ENCODE data around the gene GRK1.
A peak's percentile ranks its signal among the peaks of the same experiment; 100 is the strongest.

GRK1 gene

GRCh38 chr13:113784645-113785024 lies 117.6 kb downstream of the GRK1 start:
- Mint-ChIP-seq H3K27ac (no peak overlapping the region), H3K4me1 (peaks cover 14% of the 10 kb centered on the region), H3K9me3 (no peaks in the 10 kb centered on the region), H3K36me3 (no peaks in the 10 kb centered on the region), H3K4me3 (no peak overlapping the region)
- DNase-seq (ENCODE audit: low spot score in 2 of 2) (no peak), ATAC-seq (no peak)

DNA sequence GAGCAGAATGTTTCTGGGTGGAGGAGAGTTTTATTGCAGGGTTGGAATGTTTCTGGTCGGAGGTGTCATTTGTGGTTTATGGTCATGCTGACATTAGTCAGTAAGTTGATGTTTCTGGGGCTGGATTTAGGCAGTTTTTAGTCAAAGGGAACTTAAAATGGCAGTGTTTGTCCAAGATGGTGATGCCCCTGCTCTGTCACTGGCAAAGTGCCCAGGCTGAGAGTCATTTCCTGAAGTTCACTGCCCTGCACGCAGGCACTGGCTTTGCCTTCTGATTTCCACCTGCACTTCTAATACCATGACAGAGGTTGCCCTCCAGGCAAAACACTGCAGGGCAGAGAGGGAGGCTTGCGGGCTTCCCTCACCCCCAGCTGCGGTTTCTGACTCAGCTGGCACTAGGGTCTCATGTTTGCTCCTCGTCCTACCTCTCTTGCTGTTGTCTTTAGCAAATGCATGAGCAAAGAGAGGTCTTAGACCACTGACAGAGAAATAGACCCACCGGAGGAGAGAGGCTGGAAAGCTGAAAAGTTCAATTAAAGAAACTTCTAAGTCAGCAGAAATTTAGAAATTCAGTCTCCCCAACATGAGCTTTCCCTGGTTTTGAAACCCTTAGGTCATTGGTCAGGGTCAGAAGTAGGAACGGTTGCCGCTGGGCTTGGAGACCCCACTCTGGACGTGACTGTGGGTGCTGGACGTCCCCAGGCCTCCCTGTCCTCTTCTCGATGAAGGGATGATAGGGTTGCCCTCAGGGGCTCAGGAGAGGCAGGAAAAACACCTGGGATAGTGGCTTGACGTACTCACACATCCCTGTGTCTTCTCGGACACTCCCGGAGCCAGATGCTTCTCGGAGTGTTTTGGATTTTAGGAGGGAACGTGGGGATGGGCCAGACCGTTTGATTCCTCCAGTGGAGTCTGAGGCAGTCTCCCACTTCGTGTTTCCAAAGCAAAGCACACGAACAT lies 118.3 kb downstream of the GRK1 start:
- no peak overlapping the region for H3K4me3 Mint-ChIP-seq
- H3K9me3 Mint-ChIP-seq, result no peaks in the 10 kb centered on the region
- DNase-seq (ENCODE audit: low spot score in 2 of 2) (peak in 1 of 2 donors; percentile 62), ATAC-seq (peak; percentile 80)
- H3K27ac Mint-ChIP-seq, result no peak overlapping the region
- peaks cover 14% of the 10 kb centered on the region for H3K4me1 Mint-ChIP-seq
- no peaks in the 10 kb centered on the region for H3K36me3 Mint-ChIP-seq

DNA sequence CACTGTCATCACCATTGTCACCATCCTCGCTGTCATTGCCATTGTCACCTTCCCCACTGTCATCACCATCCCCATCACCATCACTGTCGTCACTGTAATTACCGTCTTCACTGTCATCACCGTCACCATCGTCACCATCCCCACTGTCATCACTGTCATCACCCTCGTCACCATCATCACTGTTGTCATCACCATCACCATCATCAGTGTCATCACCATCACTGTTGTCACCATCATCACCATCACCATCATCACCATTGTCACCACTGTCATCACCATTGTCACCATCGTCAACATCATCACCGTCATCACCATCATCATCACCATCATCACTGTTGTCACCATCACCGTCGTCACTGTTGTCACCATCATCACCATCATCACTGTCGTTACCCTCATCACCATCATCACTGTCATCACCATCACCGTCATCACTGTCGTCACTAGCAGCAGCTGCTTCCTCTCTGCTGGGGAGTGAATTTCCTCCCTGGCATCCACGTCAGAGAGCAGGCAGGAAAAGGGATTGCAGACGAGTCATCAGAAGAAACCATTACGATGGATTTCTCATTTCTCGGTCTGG lies 119.3 kb downstream of the GRK1 start:
- Mint-ChIP-seq H3K36me3 (no peaks in the 10 kb centered on the region), H3K4me3 (no peak overlapping the region), H3K9me3 (no peaks in the 10 kb centered on the region), H3K4me1 (peaks cover 14% of the 10 kb centered on the region), H3K27ac (no peak overlapping the region)
- ATAC-seq (peak; percentile 41), DNase-seq (ENCODE audit: low spot score in 2 of 2) (no peak)
